Erythroblast (primary cell): ENCODE results near the gene EGFL8.

Experiments
- GATA1 ChIP-seq: IDR thresholded peaks from 2 replicates; pipeline ENCODE4 v1.6.1; 2011; ENCODE audit warnings: low read depth, mild to moderate bottlenecking, control low read depth, low read length, moderate library complexity
- POLR2A ChIP-seq: IDR thresholded peaks from 2 replicates; pipeline ENCODE4 v1.6.1; 2011; ENCODE audit warnings: mild to moderate bottlenecking, low read length

DNA sequence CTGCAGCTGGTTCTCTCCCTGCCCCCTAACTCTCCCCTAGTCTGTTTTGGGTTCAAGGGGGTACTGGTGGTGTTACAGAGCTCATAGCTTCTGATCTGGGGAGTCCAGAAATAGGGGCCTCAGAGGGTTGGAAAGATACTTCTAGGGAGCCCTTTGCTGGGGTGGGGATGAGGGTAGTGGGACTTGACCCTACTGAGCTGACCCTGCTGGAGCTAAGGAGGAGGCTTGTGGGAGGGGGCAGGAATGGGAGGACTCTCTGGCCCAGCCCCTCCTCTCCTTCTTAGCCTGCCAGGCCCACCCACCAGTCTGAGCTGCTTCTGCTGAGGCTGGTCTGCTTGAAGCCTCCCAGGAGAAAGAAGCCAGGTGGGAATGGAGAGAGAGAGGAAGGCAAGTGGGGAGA lies at the start of gene EGFL8:
- no peak for TF ChIP-seq POLR2A
- no peak for TF ChIP-seq GATA1
